ENCODE data around the gene TRAF3IP1. TPM values are rescaled to one million over a fixed set of nuclear protein-coding genes. Genes with fewer than 3 reads are reported as not detected.
A peak's percentile ranks its signal among the peaks of the same experiment; 100 is the strongest.

Gene TRAF3IP1
- total and polyA plus RNA-seq, 11 donors: 3.8 to 20.3 (median 12.4) TPM

- ATAC-seq (no peak), DNase-seq (no peak)
- intact Hi-C loops (cut with DNase I): no loop called here
- peaks cover 0 to 6% (median 0%) of the 10 kb centered on the region in 9 donors for H3K36me3 ChIP-seq
- H3K4me1 ChIP-seq: no peaks in the 10 kb centered on the region
- H3K9me3 ChIP-seq: no peaks in the 10 kb centered on the region
- no peaks in the 10 kb centered on the region for H3K27me3 ChIP-seq
- no peak overlapping the region for H3K4me3 ChIP-seq
- no peak overlapping the region for H3K27ac ChIP-seq
- TF ChIP-seq POLR2A (IDR thresholded peaks at IDR 0.05) (no peak), CTCF (IDR thresholded peaks at IDR 0.05) (no peak)
- 87 to 96% (median 94%) methylated on average over 11 of the region's 11 CpGs for WGBS, 4 donors
Measured at GRCh38 chr2:238407566-238407965, 87.2 kb downstream of the TRAF3IP1 start.

- Histone ChIP-seq H3K4me3 (no peak overlapping the region), H3K4me1 (no peaks in the 10 kb centered on the region), H3K9me3 (no peaks in the 10 kb centered on the region), H3K27ac (no peak overlapping the region), H3K36me3 (peaks cover 0 to 4% (median 0%) of the 10 kb centered on the region in 9 donors), H3K27me3 (no peaks in the 10 kb centered on the region)
- intact Hi-C loops (cut with DNase I): no loop called here
- ATAC-seq (peak in 2 of 4 donors; percentile 20 to 51), DNase-seq (no peak)
- TF ChIP-seq POLR2A (IDR thresholded peaks at IDR 0.05) (no peak), CTCF (IDR thresholded peaks at IDR 0.05) (no peak)
- 75 to 96% (median 81%) methylated on average over 13 to 17 of the region's 17 CpGs for WGBS, 4 donors
Measured at GRCh38 chr2:238408615-238409340, 88.5 kb downstream of the TRAF3IP1 start.

- no peak overlapping the region for H3K4me3 ChIP-seq
- H3K27me3 ChIP-seq: no peaks in the 10 kb centered on the region
- H3K27ac ChIP-seq: no peak overlapping the region
- H3K9me3 ChIP-seq: no peaks in the 10 kb centered on the region
- H3K36me3 ChIP-seq: peaks cover 0 to 4% (median 0%) of the 10 kb centered on the region in 9 donors
- no peaks in the 10 kb centered on the region for H3K4me1 ChIP-seq
- 91 to 94% (median 93%) methylated on average over 34 of the region's 34 CpGs for WGBS, 4 donors
- peak in 1 of 4 donors; percentile 37 for ATAC-seq
- TF ChIP-seq POLR2A (IDR thresholded peaks at IDR 0.05) (no peak), CTCF (IDR thresholded peaks at IDR 0.05) (no peak)
- intact Hi-C loops (cut with DNase I): no loop called here
- no peak for DNase-seq
Measured at GRCh38 chr2:238409341-238410199, 89.3 kb downstream of the TRAF3IP1 start.
